GM19324 (cell line): Measurements from ENCODE around the gene ATRN.
"Not testable (repeated sequence)": the region's sequence is repeated elsewhere in the genome, so short reads cannot be mapped to it uniquely, and the experiment has no call there.

Source experiments
- ATAC-seq: cut with Tn5 transposase; IDR thresholded peaks from one replicate; pipeline ENCODE4 v1.9.1; 2021; ENCODE audit warnings: mild to moderate bottlenecking, moderate library complexity; ENCODE audit not compliant: unreplicated experiment, low FRiP score

The ATRN gene

GRCh38 chr20:3615171-3615840 is 144.5 kb downstream of the ATRN start:
- not testable (repeated sequence) for ATAC-seq

GRCh38 chr20:3616250-3616649 is 145.4 kb downstream of the ATRN start:
- no peak for ATAC-seq

- ATAC-seq = no peak
These were observed 150.3 kb downstream of the ATRN start for GRCh38 chr20:3621111-3621510.

- ATAC-seq = no peak
These were observed 151.6 kb downstream of the ATRN start for GRCh38 chr20:3622406-3622805.

GRCh38 chr20:3627476-3627875 is 156.7 kb downstream of the ATRN start:
- ATAC-seq = no peak

GRCh38 chr20:3628502-3629314 is 157.9 kb downstream of the ATRN start:
- no peak for ATAC-seq

GRCh38 chr20:3629893-3630292 is 159.1 kb downstream of the ATRN start:
- ATAC-seq = no peak

GRCh38 chr20:3630429-3630828 is 159.6 kb downstream of the ATRN start:
- ATAC-seq = no peak

GRCh38 chr20:3631534-3631933 is 160.7 kb downstream of the ATRN start:
- no peak for ATAC-seq

- no peak for ATAC-seq
These were observed 161.6 kb downstream of the ATRN start for GRCh38 chr20:3632311-3633004.

- ATAC-seq = no peak
These were observed 163.2 kb downstream of the ATRN start for GRCh38 chr20:3633913-3634478.

GRCh38 chr20:3635346-3635745 is 164.5 kb downstream of the ATRN start:
- no peak for ATAC-seq

- no peak for ATAC-seq
These were observed 169.4 kb downstream of the ATRN start for GRCh38 chr20:3640259-3640658.

- no peak for ATAC-seq
These were observed 174.7 kb downstream of the ATRN start for GRCh38 chr20:3645309-3646066.

GRCh38 chr20:3646067-3646440 is 175.2 kb downstream of the ATRN start:
- ATAC-seq = no peak

GRCh38 chr20:3646651-3647050 is 175.8 kb downstream of the ATRN start:
- no peak for ATAC-seq

- no peak for ATAC-seq
These were observed 176.7 kb downstream of the ATRN start for GRCh38 chr20:3647473-3647872.

- no peak for ATAC-seq
These were observed 178.1 kb downstream of the ATRN start for GRCh38 chr20:3648951-3649350.

GRCh38 chr20:3651204-3651962 is 180.6 kb downstream of the ATRN start:
- ATAC-seq = no peak

- no peak for ATAC-seq
These were observed 181.4 kb downstream of the ATRN start for GRCh38 chr20:3652221-3652620.
